Ishikawa (cell line): ENCODE results near the gene SLC35B3.

Experiments
- CEBPB ChIP-seq: IDR thresholded peaks from 2 replicates; pipeline ENCODE4 v1.6.1; 2012
- CREB1 ChIP-seq: IDR thresholded peaks from 2 replicates; pipeline ENCODE4 v1.6.1; 2012; ENCODE audit warnings: low read depth
- EGR1 ChIP-seq: IDR thresholded peaks from 2 replicates; pipeline ENCODE4 v1.6.1; 2012
- EP300 ChIP-seq: IDR thresholded peaks from 2 replicates; pipeline ENCODE4 v1.6.1; 2012; ENCODE audit warnings: borderline replicate concordance
- FOXM1 ChIP-seq: IDR thresholded peaks from 2 replicates; pipeline ENCODE4 v1.6.1; 2012; ENCODE audit warnings: low read depth, borderline replicate concordance
- NFIC ChIP-seq: IDR thresholded peaks from 2 replicates; pipeline ENCODE4 v1.6.1; 2012
- RAD21 ChIP-seq: IDR thresholded peaks from 2 replicates; pipeline ENCODE4 v1.6.1; 2012; ENCODE audit warnings: low read depth
- TAF1 ChIP-seq: IDR thresholded peaks from 2 replicates; pipeline ENCODE4 v1.6.1; 2012; ENCODE audit warnings: low read depth, mild to moderate bottlenecking
- TCF12 ChIP-seq: IDR thresholded peaks from 2 replicates; pipeline ENCODE4 v1.6.1; 2012; ENCODE audit warnings: low read depth
- TEAD4 ChIP-seq: IDR thresholded peaks from 2 replicates; pipeline ENCODE4 v1.6.1; 2012
- YY1 ChIP-seq: IDR thresholded peaks from 2 replicates; pipeline ENCODE4 v1.6.1; 2012; ENCODE audit warnings: low read depth
- ZBTB7A ChIP-seq: IDR thresholded peaks from 2 replicates; pipeline ENCODE4 v1.6.1; 2012; ENCODE audit warnings: low read depth
- TF ChIP-seq, protein P1 (sequence below): IDR thresholded peaks from 2 replicates; pipeline ENCODE4 v1.6.1; 2012
- TF ChIP-seq, protein P2 (sequence below): IDR thresholded peaks from 2 replicates; pipeline ENCODE4 v1.6.1; 2012
- TF ChIP-seq, protein P3 (sequence below): IDR thresholded peaks from 2 replicates; pipeline ENCODE4 v1.6.1; 2012; ENCODE audit warnings: low read depth, mild to moderate bottlenecking

Gene SLC35B3

DNA sequence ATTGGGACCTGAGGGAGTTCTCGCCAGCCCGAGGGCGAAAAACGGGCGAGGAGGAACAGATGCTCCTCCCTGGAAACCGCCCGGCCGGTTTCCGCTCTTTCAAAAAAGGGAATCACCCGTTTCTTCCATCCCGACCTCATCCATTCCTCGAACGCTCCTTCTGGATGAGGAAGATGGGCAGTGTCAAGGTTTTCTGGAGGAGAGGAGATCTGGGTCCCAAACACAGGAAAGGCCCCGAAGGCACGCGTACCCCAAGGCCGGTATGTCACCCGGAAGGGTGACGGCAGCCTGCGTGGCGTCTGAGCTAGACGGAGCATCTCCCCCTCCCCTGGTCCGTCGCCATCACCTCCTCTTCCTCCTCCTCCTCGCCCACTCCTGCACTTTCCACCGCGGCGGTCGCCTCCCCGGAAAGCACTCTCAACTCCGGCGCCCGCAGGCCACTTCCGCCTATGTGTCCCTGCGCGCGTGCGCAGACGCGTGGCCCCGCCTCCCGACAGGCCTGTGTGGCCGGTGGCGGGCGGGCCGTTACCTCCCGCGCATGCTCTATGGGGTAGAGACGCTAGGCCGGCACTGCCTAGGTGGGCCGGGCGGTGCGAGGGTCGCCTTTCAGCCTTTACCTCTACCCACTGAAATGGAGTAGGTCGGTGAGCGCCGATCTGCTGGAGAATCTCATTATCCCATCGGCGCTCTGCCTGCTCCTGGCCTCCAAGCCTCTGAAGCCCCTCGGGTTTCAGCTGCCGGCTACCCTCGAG, at the start of gene SLC35B3:
Gene SLC35B3 (minus strand): TSS at position 453 of the 752 bp plus-strand sequence.
- TF ChIP-seq EGR1 (no peak), TAF1 (peak; percentile 83), FOXM1 (no peak), RAD21 (no peak), YY1 (0 out of 2 replicates have a peak, but pooled peaks have one; percentile 42), ZBTB7A (no peak), TCF12 (no peak), EP300 (no peak), TEAD4 (peak; percentile 6; the same call in 1 of the 2 replicates), NFIC (no peak), CREB1 (no peak)
- TF ChIP-seq, protein P1, sequence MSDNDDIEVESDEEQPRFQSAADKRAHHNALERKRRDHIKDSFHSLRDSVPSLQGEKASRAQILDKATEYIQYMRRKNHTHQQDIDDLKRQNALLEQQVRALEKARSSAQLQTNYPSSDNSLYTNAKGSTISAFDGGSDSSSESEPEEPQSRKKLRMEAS = peak; percentile 84

DNA sequence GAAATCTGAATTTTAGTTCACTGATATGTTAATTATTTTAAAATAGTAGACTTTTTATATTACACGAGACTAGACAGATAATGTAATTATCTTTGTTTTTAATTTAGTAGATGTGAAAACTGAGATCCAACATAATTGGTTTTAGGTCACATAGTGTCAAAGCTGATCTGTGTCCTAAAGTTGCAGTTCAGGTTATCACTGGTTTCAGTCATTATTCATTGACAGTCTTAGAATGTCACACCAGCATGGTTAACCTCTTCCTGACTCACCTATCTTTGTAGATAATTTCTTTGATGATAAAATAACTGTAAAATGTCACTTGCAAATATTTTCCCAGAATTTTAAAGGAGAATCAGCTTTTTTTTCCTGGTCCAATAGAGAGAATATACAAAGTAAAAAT, 48.3 kb upstream of the SLC35B3 start:
- no peak for TF ChIP-seq EGR1
- no peak for TF ChIP-seq TEAD4
- no peak for TF ChIP-seq EP300
- no peak for TF ChIP-seq TAF1
- no peak for TF ChIP-seq ZBTB7A
- TF ChIP-seq, protein P2, sequence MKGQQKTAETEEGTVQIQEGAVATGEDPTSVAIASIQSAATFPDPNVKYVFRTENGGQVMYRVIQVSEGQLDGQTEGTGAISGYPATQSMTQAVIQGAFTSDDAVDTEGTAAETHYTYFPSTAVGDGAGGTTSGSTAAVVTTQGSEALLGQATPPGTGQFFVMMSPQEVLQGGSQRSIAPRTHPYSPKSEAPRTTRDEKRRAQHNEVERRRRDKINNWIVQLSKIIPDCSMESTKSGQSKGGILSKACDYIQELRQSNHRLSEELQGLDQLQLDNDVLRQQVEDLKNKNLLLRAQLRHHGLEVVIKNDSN = no peak

DNA sequence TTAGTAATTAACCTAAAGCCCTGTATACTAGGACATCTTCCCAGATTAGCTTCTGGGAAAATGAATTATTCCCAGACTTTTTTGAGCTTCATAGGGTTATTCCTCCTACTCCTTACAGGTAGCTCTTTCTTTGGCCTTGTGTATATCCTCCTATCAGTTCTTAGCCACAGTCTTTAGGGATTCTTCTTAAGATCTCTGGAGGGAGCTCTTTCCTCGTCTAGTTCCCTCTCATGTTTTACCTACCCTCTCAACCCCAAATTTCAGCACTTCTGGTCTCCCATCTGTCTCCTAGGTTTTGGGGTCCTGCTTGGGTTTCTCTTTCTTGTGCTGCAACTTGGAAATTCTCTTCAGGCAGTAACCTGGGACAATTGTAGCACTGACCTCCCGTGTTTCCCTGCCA, 46.4 kb upstream of the SLC35B3 start:
- TF ChIP-seq TEAD4 = no peak
- TF ChIP-seq RAD21 = peak; percentile 50

DNA sequence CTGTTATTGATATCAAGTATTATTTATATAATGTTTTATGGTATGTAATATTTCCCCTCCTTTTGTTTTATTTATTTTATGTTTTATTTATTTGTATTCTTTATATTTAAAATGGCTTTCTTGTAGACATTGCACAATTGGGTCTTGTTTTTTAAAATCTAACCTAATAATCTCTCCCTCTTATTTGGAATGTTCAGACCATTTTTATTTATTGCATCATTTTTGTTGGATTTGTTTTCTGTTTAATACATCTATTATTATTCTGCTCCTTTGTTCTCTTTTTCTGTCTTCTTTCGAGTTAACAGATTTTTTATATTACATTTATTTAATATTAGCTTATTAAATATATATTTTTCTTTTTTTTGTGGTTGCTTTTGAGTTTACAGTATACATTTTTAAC, 43.1 kb upstream of the SLC35B3 start:
- TF ChIP-seq TAF1 (no peak), FOXM1 (no peak), CREB1 (no peak), RAD21 (no peak), CEBPB (no peak)

DNA sequence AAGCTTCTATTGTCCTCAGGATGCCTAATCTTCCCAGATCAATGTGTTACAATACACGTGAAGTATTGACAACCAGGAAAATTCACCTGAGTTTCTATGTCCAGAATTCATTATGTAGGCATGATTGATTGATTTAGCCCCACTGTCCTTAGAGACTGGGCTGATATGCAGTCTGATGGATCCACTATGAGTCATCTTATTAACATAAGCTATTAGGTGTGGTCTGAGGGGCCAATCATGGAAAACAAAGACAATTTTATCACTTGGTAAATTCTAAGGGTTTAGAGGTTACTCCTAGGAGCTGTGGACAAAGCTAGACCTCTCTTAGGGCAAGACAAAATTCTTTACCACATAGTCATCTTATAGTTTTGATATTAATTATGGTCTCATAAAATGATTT, 41.3 kb upstream of the SLC35B3 start:
- TF ChIP-seq CEBPB = no peak
- TF ChIP-seq EGR1 = no peak
- TF ChIP-seq, protein P1 = no peak
- no peak for TF ChIP-seq TCF12
- TF ChIP-seq, protein P2 = no peak
- no peak for TF ChIP-seq RAD21
- no peak for TF ChIP-seq NFIC
- TF ChIP-seq, protein P3, sequence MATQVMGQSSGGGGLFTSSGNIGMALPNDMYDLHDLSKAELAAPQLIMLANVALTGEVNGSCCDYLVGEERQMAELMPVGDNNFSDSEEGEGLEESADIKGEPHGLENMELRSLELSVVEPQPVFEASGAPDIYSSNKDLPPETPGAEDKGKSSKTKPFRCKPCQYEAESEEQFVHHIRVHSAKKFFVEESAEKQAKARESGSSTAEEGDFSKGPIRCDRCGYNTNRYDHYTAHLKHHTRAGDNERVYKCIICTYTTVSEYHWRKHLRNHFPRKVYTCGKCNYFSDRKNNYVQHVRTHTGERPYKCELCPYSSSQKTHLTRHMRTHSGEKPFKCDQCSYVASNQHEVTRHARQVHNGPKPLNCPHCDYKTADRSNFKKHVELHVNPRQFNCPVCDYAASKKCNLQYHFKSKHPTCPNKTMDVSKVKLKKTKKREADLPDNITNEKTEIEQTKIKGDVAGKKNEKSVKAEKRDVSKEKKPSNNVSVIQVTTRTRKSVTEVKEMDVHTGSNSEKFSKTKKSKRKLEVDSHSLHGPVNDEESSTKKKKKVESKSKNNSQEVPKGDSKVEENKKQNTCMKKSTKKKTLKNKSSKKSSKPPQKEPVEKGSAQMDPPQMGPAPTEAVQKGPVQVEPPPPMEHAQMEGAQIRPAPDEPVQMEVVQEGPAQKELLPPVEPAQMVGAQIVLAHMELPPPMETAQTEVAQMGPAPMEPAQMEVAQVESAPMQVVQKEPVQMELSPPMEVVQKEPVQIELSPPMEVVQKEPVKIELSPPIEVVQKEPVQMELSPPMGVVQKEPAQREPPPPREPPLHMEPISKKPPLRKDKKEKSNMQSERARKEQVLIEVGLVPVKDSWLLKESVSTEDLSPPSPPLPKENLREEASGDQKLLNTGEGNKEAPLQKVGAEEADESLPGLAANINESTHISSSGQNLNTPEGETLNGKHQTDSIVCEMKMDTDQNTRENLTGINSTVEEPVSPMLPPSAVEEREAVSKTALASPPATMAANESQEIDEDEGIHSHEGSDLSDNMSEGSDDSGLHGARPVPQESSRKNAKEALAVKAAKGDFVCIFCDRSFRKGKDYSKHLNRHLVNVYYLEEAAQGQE = no peak
- TF ChIP-seq EP300 = no peak
- TF ChIP-seq YY1 = no peak
- no peak for TF ChIP-seq TEAD4
- no peak for TF ChIP-seq CREB1
- no peak for TF ChIP-seq TAF1
- TF ChIP-seq ZBTB7A = no peak
- no peak for TF ChIP-seq FOXM1

DNA sequence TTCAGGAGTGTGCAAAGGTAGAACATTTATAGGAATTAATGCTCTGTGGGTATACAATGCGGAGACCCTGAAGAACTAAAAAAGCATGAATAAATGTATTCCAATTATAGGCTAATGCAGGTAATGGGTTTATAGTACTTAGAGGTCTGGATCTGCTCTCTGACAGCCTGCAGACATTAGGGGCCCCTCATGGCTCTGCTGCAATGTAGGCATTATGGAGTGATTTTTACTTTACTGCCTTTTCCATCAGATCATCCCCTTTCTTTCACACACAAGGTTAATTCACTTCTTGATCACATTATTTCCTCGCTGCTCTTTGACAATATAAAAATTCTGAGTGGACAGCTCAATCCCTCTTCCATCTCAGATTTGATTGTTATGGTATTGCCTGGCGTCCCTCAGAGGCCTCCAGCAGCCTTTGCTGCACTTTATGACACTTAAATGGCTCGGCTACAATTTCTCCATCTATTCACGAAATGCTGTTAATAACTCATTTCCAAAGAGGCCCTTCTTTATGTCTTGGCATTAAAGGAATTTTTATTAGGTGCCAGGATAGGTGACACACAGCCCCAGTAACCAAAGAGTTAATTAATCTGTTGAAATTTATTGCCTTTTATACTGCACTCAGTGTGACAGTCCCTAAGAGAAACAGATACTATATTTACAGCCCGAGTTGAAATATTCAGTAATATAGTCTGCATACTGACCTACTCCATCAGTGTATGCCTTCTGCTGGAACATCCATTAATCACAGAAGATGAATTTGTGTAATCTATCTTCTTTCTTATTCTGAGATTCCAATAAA, 33.4 kb upstream of the SLC35B3 start:
- TF ChIP-seq RAD21 = no peak
- no peak for TF ChIP-seq ZBTB7A
- TF ChIP-seq TAF1 = no peak
- no peak for TF ChIP-seq FOXM1
- TF ChIP-seq, protein P3 = no peak
- no peak for TF ChIP-seq CREB1
- TF ChIP-seq, protein P2 = no peak
- TF ChIP-seq YY1 = no peak
- no peak for TF ChIP-seq EGR1
